Activated CD8-positive, alpha-beta memory T cell treated with anti-CD3 and anti-CD28 coated beads, Interleukin-2, amount 50 U/mL, for 24 hours (primary cell): ENCODE measurements around the gene CCDC57.

Experiments used
- DNase-seq: peaks from one replicate; pipeline ENCODE4 v3.0.0-alpha.2; 2020; ENCODE audit errors: extremely low read depth

The CCDC57 gene

GRCh38 chr17:82126556-82127314 is 85.9 kb downstream of the CCDC57 start:
- DNase-seq: no peak

GRCh38 chr17:82124101-82124500 is 88.5 kb downstream of the CCDC57 start:
- no peak for DNase-seq

GRCh38 chr17:82121660-82122629 is 90.7 kb downstream of the CCDC57 start:
- DNase-seq: no peak

GRCh38 chr17:82121246-82121645 is 91.4 kb downstream of the CCDC57 start:
- DNase-seq: no peak

GRCh38 chr17:82120148-82120547 is 92.5 kb downstream of the CCDC57 start:
- DNase-seq: no peak

GRCh38 chr17:82118815-82119380 is 93.7 kb downstream of the CCDC57 start:
- DNase-seq: no peak

- DNase-seq: no peak
These were observed 94.4 kb downstream of the CCDC57 start for GRCh38 chr17:82118168-82118814.

GRCh38 chr17:82117139-82118090 is 95.2 kb downstream of the CCDC57 start:
- no peak for DNase-seq

GRCh38 chr17:82116246-82116645 is 96.4 kb downstream of the CCDC57 start:
- DNase-seq: no peak

- no peak for DNase-seq
These were observed 97.8 kb downstream of the CCDC57 start for GRCh38 chr17:82114872-82115271.

GRCh38 chr17:82114447-82114846 is 98.2 kb downstream of the CCDC57 start:
- DNase-seq: no peak

- DNase-seq: no peak
These were observed 98.7 kb downstream of the CCDC57 start for GRCh38 chr17:82113941-82114340.

GRCh38 chr17:82113422-82113821 is 99.2 kb downstream of the CCDC57 start:
- no peak for DNase-seq

GRCh38 chr17:82112914-82113311 is 99.7 kb downstream of the CCDC57 start:
- DNase-seq: no peak

GRCh38 chr17:82112181-82112913 is 100.3 kb downstream of the CCDC57 start:
- no peak for DNase-seq

GRCh38 chr17:82110298-82110697 is 102.3 kb downstream of the CCDC57 start:
- no peak for DNase-seq

- DNase-seq: no peak
These were observed 103.6 kb downstream of the CCDC57 start for GRCh38 chr17:82108961-82109475.

- no peak for DNase-seq
These were observed 104.1 kb downstream of the CCDC57 start for GRCh38 chr17:82108496-82108945.

- no peak for DNase-seq
These were observed 104.6 kb downstream of the CCDC57 start for GRCh38 chr17:82108038-82108437.
